Measurements from ENCODE around the gene HERPUD1. TPM values are rescaled to one million over a fixed set of nuclear protein-coding genes. Genes with fewer than 3 reads are reported as not detected.
"Not testable (repeated sequence)": the region's sequence is repeated elsewhere in the genome, so short reads cannot be mapped to it uniquely, and the experiment has no call there.

The HERPUD1 gene
- total and polyA plus RNA-seq, 2 of the 13 experiments (the other 11 are each of a cell fraction or from before 2014, with no cell fraction given), result 96.2 to 323 TPM

DNA sequence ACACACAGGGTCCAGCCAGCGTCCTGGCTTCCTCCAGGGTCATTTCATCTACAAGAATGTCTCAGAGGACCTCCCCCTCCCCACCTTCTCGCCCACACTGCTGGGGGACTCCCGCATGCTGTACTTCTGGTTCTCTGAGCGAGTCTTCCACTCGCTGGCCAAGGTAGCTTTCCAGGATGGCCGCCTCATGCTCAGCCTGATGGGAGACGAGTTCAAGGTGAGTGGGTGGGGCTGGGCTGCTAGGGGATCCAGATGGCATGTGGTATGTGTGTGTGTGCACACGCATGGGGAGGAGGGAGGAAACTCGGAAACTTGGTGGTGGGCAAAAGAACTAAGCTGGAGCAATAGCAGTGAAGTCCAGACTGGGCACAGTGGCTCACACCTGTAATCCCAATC lies 41.4 kb downstream of the HERPUD1 start (continued):
- TF ChIP-seq ZNF784 (CRISPR knock-in tag; IDR thresholded peaks at IDR 0.05; ENCODE audit: borderline replicate concordance) (no peak), HDAC2 (CRISPR knock-in tag; IDR thresholded peaks at IDR 0.05) (peak; percentile 55; the same call in 1 of the 2 replicates), CC2D1A (CRISPR knock-in tag; IDR thresholded peaks at IDR 0.05) (no peak), RFXAP (CRISPR knock-in tag; IDR thresholded peaks at IDR 0.05; ENCODE audit: borderline replicate concordance) (no peak), CENPT (CRISPR knock-in tag; IDR thresholded peaks at IDR 0.05; ENCODE audit: low read depth) (no peak), SRF (IDR thresholded peaks at IDR 0.05; ENCODE audit: low read depth, low read length) (no peak), ZBTB8A (CRISPR knock-in tag; IDR thresholded peaks at IDR 0.05; ENCODE audit: borderline replicate concordance, low read depth) (no peak), PRPF4 (IDR thresholded peaks at IDR 0.05; ENCODE audit: low read depth, low read length, poor library complexity, severe bottlenecking) (no peak), ZNF232 (CRISPR knock-in tag; IDR thresholded peaks at IDR 0.05; ENCODE audit: borderline replicate concordance) (no peak), ZNF768 (CRISPR knock-in tag; IDR thresholded peaks at IDR 0.05) (no peak), HOXA9 (CRISPR knock-in tag; IDR thresholded peaks at IDR 0.05; ENCODE audit: borderline replicate concordance) (no peak), ZFP41 (CRISPR knock-in tag; IDR thresholded peaks at IDR 0.05; ENCODE audit: borderline replicate concordance) (no peak), ZNF33A (CRISPR knock-in tag; IDR thresholded peaks at IDR 0.05; ENCODE audit: borderline replicate concordance) (no peak), ZNF180 (CRISPR knock-in tag; IDR thresholded peaks at IDR 0.05; ENCODE audit: borderline replicate concordance, low read depth) (no peak), MED1 (CRISPR knock-in tag; IDR thresholded peaks at IDR 0.05) (peak; percentile 52), MNT (IDR thresholded peaks at IDR 0.05) (0 out of 2 replicates have a peak, but pooled peaks have one; percentile 10)
- TF ChIP-seq, protein P1, sequence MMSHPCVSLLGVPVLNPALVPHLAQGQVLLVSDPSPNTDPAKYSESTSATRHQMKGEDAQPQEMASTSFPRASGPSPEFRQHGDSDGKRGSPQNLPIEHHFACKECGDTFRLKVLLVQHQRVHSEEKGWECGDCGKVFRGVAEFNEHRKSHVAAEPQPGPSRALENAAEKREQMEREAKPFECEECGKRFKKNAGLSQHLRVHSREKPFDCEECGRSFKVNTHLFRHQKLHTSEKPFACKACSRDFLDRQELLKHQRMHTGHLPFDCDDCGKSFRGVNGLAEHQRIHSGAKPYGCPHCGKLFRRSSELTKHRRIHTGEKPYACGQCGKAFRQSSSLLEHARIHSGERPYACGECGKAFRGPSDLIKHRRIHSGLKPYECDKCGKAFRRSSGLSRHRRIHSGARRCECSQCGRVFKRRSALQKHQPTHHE (CRISPR knock-in tag; IDR thresholded peaks at IDR 0.05; ENCODE audit: borderline replicate concordance), result no peak
- TF ChIP-seq, protein P2, sequence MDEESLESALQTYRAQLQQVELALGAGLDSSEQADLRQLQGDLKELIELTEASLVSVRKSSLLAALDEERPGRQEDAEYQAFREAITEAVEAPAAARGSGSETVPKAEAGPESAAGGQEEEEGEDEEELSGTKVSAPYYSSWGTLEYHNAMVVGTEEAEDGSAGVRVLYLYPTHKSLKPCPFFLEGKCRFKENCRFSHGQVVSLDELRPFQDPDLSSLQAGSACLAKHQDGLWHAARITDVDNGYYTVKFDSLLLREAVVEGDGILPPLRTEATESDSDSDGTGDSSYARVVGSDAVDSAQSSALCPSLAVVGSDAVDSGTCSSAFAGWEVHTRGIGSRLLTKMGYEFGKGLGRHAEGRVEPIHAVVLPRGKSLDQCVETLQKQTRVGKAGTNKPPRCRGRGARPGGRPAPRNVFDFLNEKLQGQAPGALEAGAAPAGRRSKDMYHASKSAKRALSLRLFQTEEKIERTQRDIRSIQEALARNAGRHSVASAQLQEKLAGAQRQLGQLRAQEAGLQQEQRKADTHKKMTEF (CRISPR knock-in tag; IDR thresholded peaks at IDR 0.05), result 0 out of 2 replicates have a peak, but pooled peaks have one; percentile 36

DNA sequence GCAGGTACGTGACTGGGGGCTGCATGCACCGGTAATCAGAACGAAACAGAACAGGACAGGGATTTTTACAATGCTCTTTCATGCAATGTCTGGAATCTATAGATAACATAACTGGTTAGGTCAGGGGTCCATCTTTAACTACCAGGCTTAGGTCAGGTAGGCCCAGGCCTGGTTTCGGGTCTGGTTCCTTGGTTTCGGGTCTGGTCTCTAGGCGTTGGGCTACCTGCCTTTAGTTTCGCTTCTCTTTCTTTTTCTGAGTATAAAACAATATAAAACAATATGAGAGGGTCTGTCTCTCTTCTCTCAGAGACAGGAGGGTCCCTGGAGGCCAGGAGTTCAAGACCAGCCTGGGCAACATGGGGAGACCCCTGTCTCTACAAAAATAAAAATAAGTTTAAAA lies 42.0 kb downstream of the HERPUD1 start:
- H3K27ac ChIP-seq (ENCODE audit: extremely low read length, insufficient read depth, low read length); FAIRE-seq; H3K79me2 ChIP-seq (ENCODE audit: insufficient read depth, low read length); H4K20me1 ChIP-seq (ENCODE audit: insufficient read depth, low read length); intact Hi-C loops (cut with micrococcal nuclease; ENCODE audit: unreplicated experiment); H3K36me3 ChIP-seq (replicated peaks in 1 of 2; ENCODE audit: control insufficient read depth in 1 of 2, insufficient read depth in 2 of 2, low read length in 2 of 2); H3K9me3 ChIP-seq (ENCODE audit: low read length); H3K9ac ChIP-seq (ENCODE audit: insufficient read depth, low read depth, low read length); H3K4me2 ChIP-seq (ENCODE audit: low read depth, low read length); H3K4me3 ChIP-seq (replicated peaks in 1 of 3; ENCODE audit: insufficient read depth in 1 of 3, low read depth in 2 of 3, low read length in 3 of 3); BruUV-seq (replicated peaks); CTCF ChIA-PET (ENCODE audit: low intra/inter-chr PET ratio, low total read pairs); ATAC-seq; in situ Hi-C loops (cut with HindIII; ENCODE audit: extremely low pct_ligation_motif_present, low pct_unique_long_range_greater_than_20kb); DNase-seq (ENCODE audit: low spot score); H2AFZ ChIP-seq (ENCODE audit: low read length): not testable (repeated sequence)
- POLR2A ChIA-PET, result interaction anchor here (1.1 to 2.3 kb wide), 5 partner anchors 9 to 43 kb away, joined by 3 to 11 read pairs (median 8); partner anchors contain the start of genes HERPUD1 and NLRC5
- WGBS (ENCODE audit: low lambda C conversion rate), result 73% methylated on average over 7 of the region's 7 CpGs
- Histone ChIP-seq H3K4me1 (ENCODE audit: insufficient read depth, low read length) (peaks cover 32% of the 10 kb centered on the region), H3K27me3 (ENCODE audit: control insufficient read depth in 1 of 2, insufficient read depth in 2 of 2, low read length in 2 of 2) (peaks cover 0 to 27% of the 10 kb centered on the region in 2 experiments; a peak in 2 of 5 replicates)
